ENCODE measurements around the gene HEATR5B. TPM values are rescaled to one million over a fixed set of nuclear protein-coding genes. Genes with fewer than 3 reads are reported as not detected.

HEATR5B gene
- total RNA-seq, 1 experiment from 2014 or later: 13.1 TPM

GRCh38 chr2:36993841-36994620, 90.1 kb downstream of the HEATR5B start:
- Histone ChIP-seq H3K4me3 (ENCODE audit: low read depth, low read length, poor library complexity, severe bottlenecking) (no peak overlapping the region), H3K9me3 (ENCODE audit: low read depth, low read length, poor library complexity, severe bottlenecking) (no peaks in the 10 kb centered on the region), H3K27me3 (replicated peaks; ENCODE audit: insufficient read depth, low read depth, low read length, poor library complexity) (no peaks in the 10 kb centered on the region), H3K4me1 (ENCODE audit: insufficient read depth, low read length, poor library complexity, severe bottlenecking) (no peaks in the 10 kb centered on the region), H3K36me3 (ENCODE audit: insufficient read depth, low read length, poor library complexity, severe bottlenecking) (peaks cover 3% of the 10 kb centered on the region), H3K27ac (ENCODE audit: low read depth, low read length, poor library complexity, severe bottlenecking) (no peak overlapping the region)
- ChIA-PET POLR2A (ENCODE audit: low non-redundant PET) (no interaction called here), CTCF (no interaction called here)
- BruUV-seq (replicated peaks): no TSS peak
- peak; percentile 4 for DNase-seq (ENCODE audit: low spot score)
- TF ChIP-seq CTCF (conservative IDR thresholded peaks at IDR 0.05; ENCODE audit: low read depth, low read length) (no peak), EZH2 (IDR thresholded peaks at IDR 0.05; ENCODE audit: borderline replicate concordance, low read depth, low read length, poor library complexity, severe bottlenecking) (no peak)
- intact Hi-C loops (cut with micrococcal nuclease; ENCODE audit: unreplicated experiment): no loop called here

GRCh38 chr2:36988008-36988407, 96.2 kb downstream of the HEATR5B start:
- H3K27me3 ChIP-seq (replicated peaks; ENCODE audit: insufficient read depth, low read depth, low read length, poor library complexity): no peaks in the 10 kb centered on the region
- no peaks in the 10 kb centered on the region for H3K36me3 ChIP-seq (ENCODE audit: insufficient read depth, low read length, poor library complexity, severe bottlenecking)
- H3K4me1 ChIP-seq (ENCODE audit: insufficient read depth, low read length, poor library complexity, severe bottlenecking): no peaks in the 10 kb centered on the region
- intact Hi-C loops (cut with micrococcal nuclease; ENCODE audit: unreplicated experiment): no loop called here
- no TSS peak for BruUV-seq (replicated peaks)
- TF ChIP-seq EZH2 (IDR thresholded peaks at IDR 0.05; ENCODE audit: borderline replicate concordance, low read depth, low read length, poor library complexity, severe bottlenecking) (no peak), CTCF (conservative IDR thresholded peaks at IDR 0.05; ENCODE audit: low read depth, low read length) (no peak)
- no peak for DNase-seq (ENCODE audit: low spot score)
- CTCF ChIA-PET: no interaction called here
- POLR2A ChIA-PET (ENCODE audit: low non-redundant PET): no interaction called here
- no peaks in the 10 kb centered on the region for H3K9me3 ChIP-seq (ENCODE audit: low read depth, low read length, poor library complexity, severe bottlenecking)
- H3K27ac ChIP-seq (ENCODE audit: low read depth, low read length, poor library complexity, severe bottlenecking): no peak overlapping the region
- H3K4me3 ChIP-seq (ENCODE audit: low read depth, low read length, poor library complexity, severe bottlenecking): no peak overlapping the region

GRCh38 chr2:36982467-36982866, 101.7 kb downstream of the HEATR5B start:
- intact Hi-C loops (cut with micrococcal nuclease; ENCODE audit: unreplicated experiment): no loop called here
- no peaks in the 10 kb centered on the region for H3K9me3 ChIP-seq (ENCODE audit: low read depth, low read length, poor library complexity, severe bottlenecking)
- no peaks in the 10 kb centered on the region for H3K27me3 ChIP-seq (replicated peaks; ENCODE audit: insufficient read depth, low read depth, low read length, poor library complexity)
- POLR2A ChIA-PET (ENCODE audit: low non-redundant PET): no interaction called here
- BruUV-seq (replicated peaks): no TSS peak
- TF ChIP-seq CTCF (conservative IDR thresholded peaks at IDR 0.05; ENCODE audit: low read depth, low read length) (no peak), EZH2 (IDR thresholded peaks at IDR 0.05; ENCODE audit: borderline replicate concordance, low read depth, low read length, poor library complexity, severe bottlenecking) (no peak)
- H3K27ac ChIP-seq (ENCODE audit: low read depth, low read length, poor library complexity, severe bottlenecking): no peak overlapping the region
- no peaks in the 10 kb centered on the region for H3K4me1 ChIP-seq (ENCODE audit: insufficient read depth, low read length, poor library complexity, severe bottlenecking)
- H3K36me3 ChIP-seq (ENCODE audit: insufficient read depth, low read length, poor library complexity, severe bottlenecking): no peaks in the 10 kb centered on the region
- H3K4me3 ChIP-seq (ENCODE audit: low read depth, low read length, poor library complexity, severe bottlenecking): no peak overlapping the region
- CTCF ChIA-PET: no interaction called here
- no peak for DNase-seq (ENCODE audit: low spot score)

Measured in A673 (cell line).